ENCODE results near the gene DCLK1.
A peak's percentile ranks its signal among the peaks of the same experiment; 100 is the strongest.

The DCLK1 gene

GRCh38 chr13:35780613-35781012 lies 350.6 kb downstream of the DCLK1 start:
- no peak for DNase-seq

GRCh38 chr13:35771898-35772297 lies 359.3 kb downstream of the DCLK1 start:
- no peak for DNase-seq

- DNase-seq = no peak
Measured at GRCh38 chr13:35770756-35771297, 360.4 kb downstream of the DCLK1 start.

- DNase-seq = peak; percentile 19
Measured at GRCh38 chr13:35769812-35770211, 361.4 kb downstream of the DCLK1 start.

GRCh38 chr13:35768551-35768950 lies 362.6 kb downstream of the DCLK1 start:
- peak; percentile 84 for DNase-seq

GRCh38 chr13:35768073-35768472 lies 363.1 kb downstream of the DCLK1 start:
- DNase-seq = peak; percentile 93

GRCh38 chr13:35767256-35767976 lies 363.8 kb downstream of the DCLK1 start:
- DNase-seq = peak; percentile 90

GRCh38 chr13:35766663-35767062 lies 364.5 kb downstream of the DCLK1 start:
- no peak for DNase-seq

GRCh38 chr13:35765941-35766340 lies 365.2 kb downstream of the DCLK1 start:
- DNase-seq = no peak

GRCh38 chr13:35765366-35765765 lies 365.8 kb downstream of the DCLK1 start:
- DNase-seq = peak; percentile 50

GRCh38 chr13:35764326-35765015 lies 366.7 kb downstream of the DCLK1 start:
- DNase-seq = peak; percentile 25

GRCh38 chr13:35763782-35764123 lies 367.4 kb downstream of the DCLK1 start:
- DNase-seq = peak; percentile 33

GRCh38 chr13:35763060-35763781 lies 368.0 kb downstream of the DCLK1 start:
- DNase-seq = no peak

- DNase-seq = no peak
Measured at GRCh38 chr13:35761440-35762252, 369.5 kb downstream of the DCLK1 start.

- DNase-seq = no peak
Measured at GRCh38 chr13:35760735-35761281, 370.4 kb downstream of the DCLK1 start.

- DNase-seq = no peak
Measured at GRCh38 chr13:35747594-35747993, 383.6 kb downstream of the DCLK1 start.

- DNase-seq = no peak
Measured at GRCh38 chr13:35744566-35745178, 386.5 kb downstream of the DCLK1 start.

- no peak for DNase-seq
Measured at GRCh38 chr13:35744144-35744543, 387.0 kb downstream of the DCLK1 start.

GRCh38 chr13:35743165-35743564 lies 388.0 kb downstream of the DCLK1 start:
- no peak for DNase-seq

- DNase-seq = no peak
Measured at GRCh38 chr13:35741657-35742056, 389.5 kb downstream of the DCLK1 start.

GRCh38 chr13:35736876-35737275 lies 394.3 kb downstream of the DCLK1 start:
- DNase-seq = peak; percentile 47

GRCh38 chr13:35733827-35734226 lies 397.4 kb downstream of the DCLK1 start:
- DNase-seq = no peak
